HG03469 (cell line): Measurements from ENCODE around the gene CARTPT.

Experiments used
- ATAC-seq: cut with Tn5 transposase; IDR thresholded peaks from one replicate; pipeline ENCODE4 v1.9.1; 2021; ENCODE audit warnings: mild to moderate bottlenecking, moderate library complexity, moderate number of reproducible peaks; ENCODE audit not compliant: unreplicated experiment

CARTPT gene

DNA sequence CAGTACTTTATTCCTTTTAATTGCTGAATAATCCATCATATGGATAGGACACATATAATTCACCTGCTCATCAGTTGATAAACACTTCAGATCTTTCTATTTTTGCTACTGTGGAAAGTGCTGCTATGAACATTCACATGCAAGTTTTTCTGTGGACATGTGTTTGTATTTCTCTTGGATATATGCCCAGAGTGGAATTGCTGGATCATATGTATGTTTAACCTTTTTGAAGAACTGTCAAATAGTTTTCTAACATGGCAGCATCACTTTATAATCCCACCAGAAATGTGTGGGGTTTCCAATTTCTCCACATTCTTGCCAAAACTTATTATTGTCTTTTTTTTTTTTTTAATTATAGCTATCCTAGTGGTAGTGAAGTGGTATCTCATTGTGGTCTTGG is 15.1 kb downstream of the CARTPT start:
- no peak for ATAC-seq

DNA sequence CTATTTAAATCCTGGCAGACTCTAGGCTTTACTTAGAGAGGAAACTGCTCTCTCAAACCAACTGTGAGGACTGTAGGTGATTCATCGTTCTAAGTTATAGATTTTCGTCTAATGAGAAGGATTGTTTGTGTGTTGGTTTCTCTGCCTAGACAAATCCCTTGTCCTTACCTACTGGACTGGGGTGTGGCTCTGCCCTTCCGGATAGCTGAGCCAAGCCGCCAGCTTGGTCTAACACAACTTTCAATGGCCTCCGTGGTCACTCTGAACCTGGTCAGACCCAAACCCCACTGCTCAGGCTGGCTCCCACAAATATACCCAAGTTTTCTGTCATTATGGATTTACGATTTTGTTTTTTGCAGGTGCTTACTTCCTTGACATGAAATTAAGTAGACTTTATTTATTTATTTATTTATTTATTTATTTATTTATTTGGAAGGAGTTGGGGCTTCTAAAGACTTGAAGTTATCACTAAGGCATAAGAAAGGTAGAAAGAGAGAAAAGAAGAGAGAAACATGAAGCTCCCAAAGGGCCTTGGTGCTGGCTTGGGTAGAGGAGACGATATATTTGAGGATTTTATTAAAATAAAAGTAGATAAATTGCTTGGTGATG is 19.0 kb downstream of the CARTPT start:
- no peak for ATAC-seq

DNA sequence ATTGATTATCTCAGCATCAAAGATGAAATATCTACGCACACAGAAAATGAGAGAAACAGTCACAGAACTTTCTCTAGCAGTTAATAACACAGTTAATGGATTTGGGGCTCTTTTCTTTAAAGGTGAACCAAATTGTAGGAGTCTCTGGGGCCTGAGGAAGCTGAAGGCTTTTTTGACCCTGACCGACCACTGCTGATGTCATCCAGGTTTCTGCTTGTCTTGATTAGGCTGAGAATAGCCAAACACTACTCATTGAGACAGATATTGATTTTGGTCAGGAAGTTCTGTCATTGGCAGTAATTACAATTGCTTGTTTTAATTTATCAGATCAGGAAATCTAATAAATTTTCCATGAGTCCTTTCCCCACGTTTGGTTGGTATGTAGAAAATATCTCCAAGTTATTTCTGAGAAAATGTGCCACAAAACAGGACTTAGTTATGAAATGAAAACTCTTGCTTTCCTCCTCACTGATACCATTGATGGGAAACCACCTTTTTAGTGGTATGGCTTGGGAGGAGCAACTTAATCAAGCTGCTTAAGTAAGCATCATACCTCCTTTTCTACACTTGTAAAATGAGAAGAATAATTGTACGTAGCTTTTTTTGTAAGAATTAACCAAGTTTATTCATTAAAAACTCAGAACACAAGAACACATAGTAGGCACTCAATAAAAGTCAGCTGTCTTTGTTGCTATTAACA is 19.7 kb downstream of the CARTPT start:
- no peak for ATAC-seq

DNA sequence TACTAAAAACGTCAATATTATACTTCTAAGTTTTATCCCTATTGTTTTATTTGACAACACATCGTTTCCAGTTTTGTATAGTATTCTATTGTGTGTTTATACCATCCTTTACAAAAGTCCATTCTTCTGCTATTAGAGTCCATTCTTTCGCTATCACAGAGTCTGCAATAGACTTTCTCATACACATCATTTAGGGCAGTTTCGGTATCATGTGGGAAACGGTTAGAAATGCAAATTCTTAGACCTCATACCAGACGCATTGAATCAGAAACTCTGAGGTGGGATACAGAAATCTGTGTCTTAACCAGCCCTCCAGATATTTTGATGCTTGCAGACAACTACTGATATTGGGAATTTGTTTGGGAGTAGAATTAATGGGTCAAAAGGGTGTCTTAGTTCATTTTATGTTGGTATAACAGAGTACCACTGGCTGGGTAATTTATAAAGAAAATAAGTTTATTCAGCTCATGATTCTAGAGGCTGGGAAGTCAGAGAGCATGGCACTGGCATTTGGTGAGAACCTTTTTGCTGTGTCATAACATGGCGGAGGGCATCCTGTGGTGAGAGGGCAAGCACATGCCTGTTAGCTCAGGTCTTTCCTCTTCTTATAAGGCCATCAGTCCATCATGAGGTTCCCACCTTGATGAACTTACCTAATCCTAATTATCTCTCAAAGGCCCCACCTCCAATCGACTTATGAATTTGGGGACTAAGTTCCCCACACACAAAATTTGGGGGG is 21.1 kb downstream of the CARTPT start:
- no peak for ATAC-seq

DNA sequence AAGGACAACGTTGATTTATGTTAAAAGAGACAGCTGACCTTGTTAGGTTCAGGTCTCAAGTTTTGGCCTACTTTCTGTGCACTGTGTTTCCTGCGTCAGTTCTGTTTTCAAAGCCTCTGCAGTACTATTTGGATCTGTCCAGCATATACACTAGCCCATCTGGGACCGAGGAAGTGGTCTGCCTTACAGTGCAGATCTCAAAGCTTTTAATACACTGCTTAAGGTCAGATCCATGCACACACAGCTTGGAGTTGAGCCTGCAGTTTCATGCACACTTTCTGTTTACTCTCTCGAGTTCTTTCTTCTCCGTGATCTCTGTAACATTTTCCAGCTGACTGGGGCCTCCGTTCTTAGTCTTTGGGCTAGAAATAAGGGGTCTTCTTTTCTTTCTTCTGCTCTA is 24.1 kb downstream of the CARTPT start:
- no peak for ATAC-seq

DNA sequence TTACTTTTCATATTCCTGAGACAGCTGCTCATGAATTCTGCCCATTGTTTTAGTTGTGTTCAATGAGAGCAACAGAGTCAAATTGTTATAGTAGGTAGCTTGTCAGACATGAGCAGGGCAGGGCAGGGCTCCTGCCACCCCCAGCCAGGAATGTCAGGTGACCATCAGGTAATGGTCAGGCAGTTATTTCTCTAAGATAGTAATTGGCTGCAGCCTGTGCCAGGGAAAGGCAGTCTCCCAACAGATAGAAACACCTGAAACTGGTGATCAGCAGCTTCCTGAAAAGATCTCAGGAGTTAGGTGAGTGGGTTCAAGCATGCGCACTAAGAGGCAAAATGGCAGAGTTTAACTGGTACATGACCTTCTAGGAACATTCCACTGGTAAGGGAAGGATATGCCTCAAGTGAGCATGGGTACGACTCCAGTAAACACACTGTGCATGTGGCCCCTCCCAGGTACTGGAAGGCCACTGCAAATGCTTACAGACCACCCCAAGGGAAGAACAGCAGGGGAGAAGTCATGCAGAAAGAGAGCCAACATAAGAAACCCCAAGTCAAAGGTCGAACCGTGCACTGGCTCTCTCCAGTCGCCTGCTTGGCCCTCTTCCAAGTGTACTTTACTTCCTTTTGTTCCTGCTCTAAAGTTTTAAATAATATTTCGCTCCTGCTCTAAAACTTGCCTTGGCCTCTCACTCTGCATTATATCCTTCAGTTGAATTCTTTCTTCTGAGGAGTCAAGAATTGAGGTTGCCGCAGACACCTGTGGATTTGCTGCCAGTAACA is 25.1 kb downstream of the CARTPT start:
- ATAC-seq: no peak

DNA sequence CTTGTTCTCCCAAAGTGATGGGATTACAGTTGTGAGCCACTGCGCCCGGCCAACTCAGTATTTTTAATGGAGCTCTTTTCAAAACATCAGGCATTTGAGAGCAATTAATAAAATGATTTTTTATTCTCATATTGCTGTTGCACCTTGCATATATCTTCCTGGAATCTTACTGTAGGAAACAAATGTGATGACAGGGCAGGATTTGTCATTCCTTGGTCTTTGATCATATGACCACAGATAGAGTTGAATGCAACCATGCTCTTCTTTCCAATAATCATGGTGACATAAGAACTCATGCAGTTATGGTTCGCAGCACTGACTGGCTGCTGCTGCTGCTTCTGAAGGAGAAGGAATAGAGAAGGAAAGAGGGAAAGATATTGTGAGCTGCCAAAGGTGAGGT is 28.1 kb downstream of the CARTPT start:
- no peak for ATAC-seq

DNA sequence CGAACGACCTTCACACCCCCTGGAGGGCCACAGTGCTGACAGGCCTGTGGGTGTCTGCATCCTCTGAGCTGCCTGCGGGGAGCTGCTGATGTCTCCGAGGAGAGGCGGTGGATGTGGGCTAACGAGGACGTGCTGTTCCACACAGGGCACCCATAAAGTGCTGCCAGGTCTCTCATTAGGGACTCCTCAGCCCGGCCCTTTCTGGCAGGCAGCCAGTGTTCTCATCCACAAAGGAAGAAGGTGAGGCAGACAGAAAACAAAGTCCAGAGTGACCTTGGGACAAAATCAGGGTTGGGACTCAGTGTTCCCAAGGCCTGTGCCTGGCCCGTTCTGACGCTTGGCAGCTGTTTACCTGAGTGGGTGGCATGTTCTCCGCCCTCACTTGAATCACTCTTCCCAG is 29.3 kb downstream of the CARTPT start:
- no peak for ATAC-seq

DNA sequence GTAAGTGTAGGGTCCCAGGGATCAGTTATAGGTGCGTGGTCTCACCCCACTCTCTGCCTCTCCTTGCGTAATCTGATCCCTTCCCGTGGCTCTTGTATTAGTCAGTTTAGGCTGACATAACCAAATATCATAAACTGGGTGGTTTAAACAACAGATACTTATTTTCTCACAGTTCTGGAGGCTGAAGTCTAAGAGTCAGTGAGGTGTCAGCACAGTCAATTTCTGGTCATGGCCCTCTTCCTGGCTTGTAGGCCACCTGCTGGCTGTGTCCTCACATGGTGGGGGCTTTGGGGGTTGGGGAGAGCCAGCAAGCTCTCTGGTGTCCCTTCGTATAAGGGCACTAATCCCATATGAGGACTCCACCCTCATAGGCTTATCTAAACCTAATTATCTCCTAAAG is 32.3 kb downstream of the CARTPT start:
- ATAC-seq: no peak

DNA sequence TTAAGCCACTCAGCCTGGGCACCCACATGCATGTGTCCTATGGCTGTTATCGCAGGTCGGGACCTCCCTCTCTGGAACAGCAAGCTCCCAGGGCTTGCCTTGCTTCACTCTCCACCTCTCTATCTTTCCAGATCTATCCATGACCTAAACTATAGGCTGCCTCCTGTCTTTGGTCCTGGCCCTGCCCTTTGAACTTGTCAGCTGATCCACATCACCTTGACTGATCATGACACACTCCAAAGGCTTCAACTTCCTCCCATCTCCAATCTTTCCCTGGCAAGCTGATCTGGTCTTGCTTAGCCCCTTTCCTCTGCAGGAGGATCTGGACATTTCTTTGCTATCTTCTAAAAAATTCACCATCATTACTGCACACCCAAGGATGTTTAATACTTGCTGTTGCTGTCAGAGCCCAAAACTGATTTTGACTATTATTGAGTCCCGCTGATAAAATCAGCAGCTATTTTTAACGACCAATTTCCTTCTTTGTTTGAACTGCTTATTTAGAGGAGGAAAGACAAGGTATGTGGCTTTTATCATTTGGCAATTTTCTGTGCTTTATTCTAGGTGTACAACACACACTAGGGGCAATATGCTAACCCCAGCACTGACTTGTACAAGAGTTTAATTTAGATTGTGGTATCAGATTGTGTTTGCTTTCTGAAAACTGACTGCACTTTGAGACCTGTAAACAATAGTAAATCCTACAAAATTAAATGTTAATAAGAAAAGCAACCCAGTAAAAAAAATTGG is 33.5 kb downstream of the CARTPT start:
- no peak for ATAC-seq

DNA sequence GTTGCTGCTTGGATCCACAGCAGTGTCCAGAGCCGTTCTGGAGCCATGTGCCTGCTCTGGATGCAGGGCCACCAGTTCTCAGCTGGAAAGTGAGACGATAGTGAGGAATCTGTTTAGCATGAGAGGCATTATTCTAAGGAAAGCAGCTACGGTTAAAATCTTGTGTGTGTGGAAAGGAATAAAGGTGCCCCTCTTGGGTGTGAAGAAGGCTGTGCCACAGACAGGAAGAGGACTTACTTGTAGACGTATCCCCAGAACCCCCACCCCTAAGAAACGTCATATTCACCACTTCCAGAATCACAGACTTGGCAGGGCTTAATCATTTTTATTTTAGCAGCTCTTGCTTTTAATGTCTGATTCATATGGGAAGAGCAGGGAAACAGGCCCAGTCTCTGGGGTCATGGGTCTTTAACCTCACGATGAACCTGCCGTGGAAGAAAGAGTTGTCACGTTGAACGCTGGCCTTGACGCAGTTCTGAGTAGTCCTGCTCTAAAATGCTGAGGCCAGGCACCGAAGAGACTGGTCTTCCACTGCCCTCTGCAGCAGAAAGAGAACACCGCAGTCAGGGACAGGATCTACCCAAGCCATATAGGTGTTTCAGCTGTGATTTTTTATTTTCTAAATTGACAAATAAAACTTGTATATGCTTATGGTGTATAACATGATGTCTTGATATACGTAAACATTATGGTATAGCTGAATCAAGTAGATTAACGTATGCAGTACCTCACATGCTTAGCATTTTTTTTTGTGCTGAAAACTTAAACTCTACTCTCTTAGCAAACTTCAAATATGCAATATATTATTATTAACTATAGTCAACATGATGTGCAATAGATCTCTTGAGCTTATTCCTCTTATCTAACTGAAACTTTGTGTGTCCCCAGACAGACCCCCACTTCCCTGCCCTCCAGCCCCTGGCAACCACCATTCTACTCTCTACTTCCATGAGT is 38.8 kb downstream of the CARTPT start:
- no peak for ATAC-seq

DNA sequence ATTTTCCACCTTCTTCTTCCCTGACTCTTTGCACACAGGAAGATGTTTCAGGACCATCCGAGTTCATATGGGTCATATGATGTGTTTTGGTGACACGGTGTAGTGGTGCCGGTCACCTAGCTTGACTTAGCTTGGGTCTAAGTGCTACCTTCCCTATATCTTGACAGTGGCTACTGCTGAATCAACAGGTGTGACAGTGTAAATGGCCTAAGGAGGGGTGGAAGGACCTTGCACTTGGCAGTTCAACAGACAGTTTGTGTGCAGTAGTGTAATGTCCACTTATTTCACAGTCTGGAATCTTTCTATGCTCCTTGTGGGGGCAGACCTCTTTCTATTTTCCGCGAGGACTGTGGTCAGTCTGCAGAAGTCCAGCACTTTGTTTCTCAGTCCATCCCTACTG is 43.8 kb downstream of the CARTPT start:
- no peak for ATAC-seq

DNA sequence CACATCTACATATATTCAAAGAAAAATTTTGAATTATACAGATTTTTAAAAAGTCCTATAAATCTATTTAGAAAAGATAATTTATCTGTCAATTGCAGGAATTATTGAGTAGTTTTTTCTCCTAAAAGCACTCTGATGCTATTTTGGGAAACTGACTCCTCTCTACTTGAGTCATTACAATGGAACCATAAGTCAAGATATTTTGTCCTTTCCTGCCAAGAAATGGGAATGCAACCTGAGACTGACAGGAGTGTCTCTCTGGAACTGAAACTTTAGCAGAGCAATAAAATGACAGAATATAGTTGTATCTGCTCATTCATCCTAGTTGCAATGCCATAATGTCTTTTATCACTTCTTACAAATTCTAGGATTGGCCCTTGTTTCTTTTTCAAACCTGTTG is 48.6 kb downstream of the CARTPT start:
- ATAC-seq: no peak

DNA sequence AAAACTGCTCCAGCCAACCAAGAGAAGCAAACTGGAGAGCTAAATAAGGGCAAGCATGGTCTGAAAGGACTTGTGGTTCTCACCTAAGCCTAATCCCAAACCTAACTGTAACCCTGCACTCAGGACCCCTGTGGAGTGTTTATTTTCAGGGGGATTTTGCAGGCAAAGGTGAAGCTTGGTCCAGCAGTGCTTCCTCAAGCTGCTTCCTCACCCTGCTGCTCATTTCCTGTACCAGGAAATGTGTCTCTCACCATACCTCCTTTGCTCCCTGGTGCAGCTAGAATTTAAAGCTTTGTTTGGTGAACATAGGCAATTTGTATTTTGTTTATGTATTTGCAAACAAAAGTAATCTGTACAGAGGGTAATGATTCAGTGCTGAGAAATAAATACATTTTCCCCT is 50.2 kb downstream of the CARTPT start:
- ATAC-seq: no peak

DNA sequence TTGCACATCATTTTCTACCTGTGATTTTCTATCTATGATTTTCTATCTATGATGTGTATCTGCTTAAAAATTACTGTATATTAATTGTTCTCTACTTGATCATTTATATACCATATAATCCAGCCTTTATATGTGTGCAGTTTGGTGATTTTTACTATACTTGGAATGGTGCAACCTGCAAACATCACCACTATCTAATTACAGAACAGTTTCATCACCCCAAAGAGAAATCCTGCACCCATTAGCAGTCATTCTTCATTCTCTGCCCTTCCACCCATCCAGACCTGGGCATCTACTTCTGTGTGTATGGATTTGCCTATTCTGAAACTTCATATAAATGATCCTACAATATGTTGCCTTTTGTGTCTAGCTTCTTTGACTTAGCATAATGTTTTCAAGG is 51.3 kb downstream of the CARTPT start:
- no peak for ATAC-seq
